ENCODE data around the gene EIF3D.

EIF3D gene

GRCh38 chr22:36564422-36565158 is 35.6 kb upstream of the EIF3D start:
- H3K4me1 ChIP-seq (ENCODE audit: insufficient read depth, low read length): no peaks in the 10 kb centered on the region
- peaks cover 0 to 17% of the 10 kb centered on the region in 2 donors for H3K27me3 ChIP-seq (ENCODE audit: control insufficient read depth in 1 of 2, insufficient read depth in 2 of 2, low read length in 2 of 2)
- no peaks in the 10 kb centered on the region for H3K9me3 ChIP-seq (ENCODE audit: low read length)
- H3K36me3 ChIP-seq (ENCODE audit: insufficient read depth, low read length): no peaks in the 10 kb centered on the region
- H3K4me3 ChIP-seq (ENCODE audit: low read depth in 1 of 2, low read length in 2 of 2): no peak overlapping the region
- no peak overlapping the region for H3K9ac ChIP-seq (ENCODE audit: low read length)
- no peak overlapping the region for H3K27ac ChIP-seq (ENCODE audit: low read depth, low read length)

GRCh38 chr22:36563898-36564297 is 34.9 kb upstream of the EIF3D start:
- H3K4me1 ChIP-seq (ENCODE audit: insufficient read depth, low read length): no peaks in the 10 kb centered on the region
- no peak overlapping the region for H3K4me3 ChIP-seq (ENCODE audit: low read depth in 1 of 2, low read length in 2 of 2)
- no peak overlapping the region for H3K9ac ChIP-seq (ENCODE audit: low read length)
- H3K27ac ChIP-seq (ENCODE audit: low read depth, low read length): no peak overlapping the region
- H3K27me3 ChIP-seq (ENCODE audit: control insufficient read depth in 1 of 2, insufficient read depth in 2 of 2, low read length in 2 of 2): peaks cover 0 to 17% of the 10 kb centered on the region in 2 donors
- no peaks in the 10 kb centered on the region for H3K36me3 ChIP-seq (ENCODE audit: insufficient read depth, low read length)
- H3K9me3 ChIP-seq (ENCODE audit: low read length): no peaks in the 10 kb centered on the region

- no peak overlapping the region for H3K27ac ChIP-seq (ENCODE audit: low read depth, low read length)
- no peaks in the 10 kb centered on the region for H3K4me1 ChIP-seq (ENCODE audit: insufficient read depth, low read length)
- no peak overlapping the region for H3K9ac ChIP-seq (ENCODE audit: low read length)
- no peaks in the 10 kb centered on the region for H3K9me3 ChIP-seq (ENCODE audit: low read length)
- no peaks in the 10 kb centered on the region for H3K36me3 ChIP-seq (ENCODE audit: insufficient read depth, low read length)
- H3K4me3 ChIP-seq (ENCODE audit: low read depth in 1 of 2, low read length in 2 of 2): no peak overlapping the region
- peaks cover 0 to 17% of the 10 kb centered on the region in 2 donors for H3K27me3 ChIP-seq (ENCODE audit: control insufficient read depth in 1 of 2, insufficient read depth in 2 of 2, low read length in 2 of 2)
Observed at GRCh38 chr22:36563444-36563843, 34.5 kb upstream of the EIF3D start.

GRCh38 chr22:36563001-36563400 is 34.0 kb upstream of the EIF3D start:
- Histone ChIP-seq H3K27me3 (ENCODE audit: control insufficient read depth in 1 of 2, insufficient read depth in 2 of 2, low read length in 2 of 2) (peaks cover 0 to 17% of the 10 kb centered on the region in 2 donors), H3K4me1 (ENCODE audit: insufficient read depth, low read length) (no peaks in the 10 kb centered on the region), H3K9me3 (ENCODE audit: low read length) (no peaks in the 10 kb centered on the region), H3K9ac (ENCODE audit: low read length) (no peak overlapping the region), H3K27ac (ENCODE audit: low read depth, low read length) (no peak overlapping the region), H3K36me3 (ENCODE audit: insufficient read depth, low read length) (no peaks in the 10 kb centered on the region), H3K4me3 (ENCODE audit: low read depth in 1 of 2, low read length in 2 of 2) (no peak overlapping the region)

- Histone ChIP-seq H3K27me3 (ENCODE audit: control insufficient read depth in 1 of 2, insufficient read depth in 2 of 2, low read length in 2 of 2) (peaks cover 0 to 17% of the 10 kb centered on the region in 2 donors), H3K9ac (ENCODE audit: low read length) (no peak overlapping the region)
Observed at GRCh38 chr22:36562261-36562835, 33.4 kb upstream of the EIF3D start.

GRCh38 chr22:36561291-36561811 is 32.4 kb upstream of the EIF3D start:
- H3K9me3 ChIP-seq (ENCODE audit: low read length): no peaks in the 10 kb centered on the region
- H3K4me3 ChIP-seq (ENCODE audit: low read depth in 1 of 2, low read length in 2 of 2): no peak overlapping the region
- H3K4me1 ChIP-seq (ENCODE audit: insufficient read depth, low read length): no peaks in the 10 kb centered on the region
- H3K27ac ChIP-seq (ENCODE audit: low read depth, low read length): no peak overlapping the region
- H3K36me3 ChIP-seq (ENCODE audit: insufficient read depth, low read length): no peaks in the 10 kb centered on the region
- peaks cover 0 to 17% of the 10 kb centered on the region in 2 donors for H3K27me3 ChIP-seq (ENCODE audit: control insufficient read depth in 1 of 2, insufficient read depth in 2 of 2, low read length in 2 of 2)
- no peak overlapping the region for H3K9ac ChIP-seq (ENCODE audit: low read length)

More at GRCh38 chr22:36562261-36562835, 33.4 kb upstream of the EIF3D start:
- Histone ChIP-seq H3K36me3 (ENCODE audit: insufficient read depth, low read length) (no peaks in the 10 kb centered on the region), H3K4me3 (ENCODE audit: low read depth in 1 of 2, low read length in 2 of 2) (no peak overlapping the region), H3K27ac (ENCODE audit: low read depth, low read length) (no peak overlapping the region), H3K9me3 (ENCODE audit: low read length) (no peaks in the 10 kb centered on the region), H3K4me1 (ENCODE audit: insufficient read depth, low read length) (no peaks in the 10 kb centered on the region)

- no peak overlapping the region for H3K4me3 ChIP-seq (ENCODE audit: low read depth in 1 of 2, low read length in 2 of 2)
- H3K9ac ChIP-seq (ENCODE audit: low read length): no peak overlapping the region
- peaks cover 0 to 17% of the 10 kb centered on the region in 2 donors for H3K27me3 ChIP-seq (ENCODE audit: control insufficient read depth in 1 of 2, insufficient read depth in 2 of 2, low read length in 2 of 2)
- no peak overlapping the region for H3K27ac ChIP-seq (ENCODE audit: low read depth, low read length)
- H3K4me1 ChIP-seq (ENCODE audit: insufficient read depth, low read length): no peaks in the 10 kb centered on the region
- no peaks in the 10 kb centered on the region for H3K9me3 ChIP-seq (ENCODE audit: low read length)
- H3K36me3 ChIP-seq (ENCODE audit: insufficient read depth, low read length): no peaks in the 10 kb centered on the region
Observed at GRCh38 chr22:36560001-36560400, 31.0 kb upstream of the EIF3D start.

GRCh38 chr22:36554098-36554497 is 25.1 kb upstream of the EIF3D start:
- no peak overlapping the region for H3K4me3 ChIP-seq (ENCODE audit: low read depth in 1 of 2, low read length in 2 of 2)
- peaks cover 13% of the 10 kb centered on the region in 2 donors for H3K27me3 ChIP-seq (ENCODE audit: control insufficient read depth in 1 of 2, insufficient read depth in 2 of 2, low read length in 2 of 2)
- H3K4me1 ChIP-seq (ENCODE audit: insufficient read depth, low read length): no peaks in the 10 kb centered on the region
- H3K9me3 ChIP-seq (ENCODE audit: low read length): no peaks in the 10 kb centered on the region
- no peak overlapping the region for H3K9ac ChIP-seq (ENCODE audit: low read length)
- H3K36me3 ChIP-seq (ENCODE audit: insufficient read depth, low read length): no peaks in the 10 kb centered on the region
- H3K27ac ChIP-seq (ENCODE audit: low read depth, low read length): no peak overlapping the region

- no peaks in the 10 kb centered on the region for H3K9me3 ChIP-seq (ENCODE audit: low read length)
- H3K36me3 ChIP-seq (ENCODE audit: insufficient read depth, low read length): no peaks in the 10 kb centered on the region
- H3K4me1 ChIP-seq (ENCODE audit: insufficient read depth, low read length): no peaks in the 10 kb centered on the region
- H3K27ac ChIP-seq (ENCODE audit: low read depth, low read length): no peak overlapping the region
- peaks cover 13% of the 10 kb centered on the region in 2 donors for H3K27me3 ChIP-seq (ENCODE audit: control insufficient read depth in 1 of 2, insufficient read depth in 2 of 2, low read length in 2 of 2)
- H3K9ac ChIP-seq (ENCODE audit: low read length): no peak overlapping the region
- H3K4me3 ChIP-seq (ENCODE audit: low read depth in 1 of 2, low read length in 2 of 2): no peak overlapping the region
Observed at GRCh38 chr22:36552289-36552688, 23.3 kb upstream of the EIF3D start.

GRCh38 chr22:36550701-36551495 is 21.9 kb upstream of the EIF3D start:
- Histone ChIP-seq H3K9ac (ENCODE audit: low read length) (no peak overlapping the region), H3K27me3 (ENCODE audit: control insufficient read depth in 1 of 2, insufficient read depth in 2 of 2, low read length in 2 of 2) (peaks cover 16 to 21% of the 10 kb centered on the region in 2 donors), H3K27ac (ENCODE audit: low read depth, low read length) (no peak overlapping the region), H3K4me3 (ENCODE audit: low read depth in 1 of 2, low read length in 2 of 2) (no peak overlapping the region), H3K9me3 (ENCODE audit: low read length) (no peaks in the 10 kb centered on the region), H3K36me3 (ENCODE audit: insufficient read depth, low read length) (no peaks in the 10 kb centered on the region), H3K4me1 (ENCODE audit: insufficient read depth, low read length) (no peaks in the 10 kb centered on the region)

- H3K27ac ChIP-seq (ENCODE audit: low read depth, low read length): no peak overlapping the region
- no peak overlapping the region for H3K4me3 ChIP-seq (ENCODE audit: low read depth in 1 of 2, low read length in 2 of 2)
- no peaks in the 10 kb centered on the region for H3K4me1 ChIP-seq (ENCODE audit: insufficient read depth, low read length)
- H3K9ac ChIP-seq (ENCODE audit: low read length): no peak overlapping the region
- no peaks in the 10 kb centered on the region for H3K9me3 ChIP-seq (ENCODE audit: low read length)
- no peaks in the 10 kb centered on the region for H3K36me3 ChIP-seq (ENCODE audit: insufficient read depth, low read length)
- H3K27me3 ChIP-seq (ENCODE audit: control insufficient read depth in 1 of 2, insufficient read depth in 2 of 2, low read length in 2 of 2): peaks cover 16 to 21% of the 10 kb centered on the region in 2 donors
Observed at GRCh38 chr22:36549033-36549432, 20.1 kb upstream of the EIF3D start.

Measured in muscle layer of colon (tissue), 2 donors.